Measurements from ENCODE around the gene RRP8. TPM values are rescaled to one million over a fixed set of nuclear protein-coding genes. Genes with fewer than 3 reads are reported as not detected.
A peak's percentile ranks its signal among the peaks of the same experiment; 100 is the strongest.

RRP8 gene
- total and polyA plus RNA-seq, 9 of the 15 experiments (the other 6 are each of a cell fraction or from before 2014, with no cell fraction given) = 5.7 to 47.3 (median 32.6) TPM

DNA sequence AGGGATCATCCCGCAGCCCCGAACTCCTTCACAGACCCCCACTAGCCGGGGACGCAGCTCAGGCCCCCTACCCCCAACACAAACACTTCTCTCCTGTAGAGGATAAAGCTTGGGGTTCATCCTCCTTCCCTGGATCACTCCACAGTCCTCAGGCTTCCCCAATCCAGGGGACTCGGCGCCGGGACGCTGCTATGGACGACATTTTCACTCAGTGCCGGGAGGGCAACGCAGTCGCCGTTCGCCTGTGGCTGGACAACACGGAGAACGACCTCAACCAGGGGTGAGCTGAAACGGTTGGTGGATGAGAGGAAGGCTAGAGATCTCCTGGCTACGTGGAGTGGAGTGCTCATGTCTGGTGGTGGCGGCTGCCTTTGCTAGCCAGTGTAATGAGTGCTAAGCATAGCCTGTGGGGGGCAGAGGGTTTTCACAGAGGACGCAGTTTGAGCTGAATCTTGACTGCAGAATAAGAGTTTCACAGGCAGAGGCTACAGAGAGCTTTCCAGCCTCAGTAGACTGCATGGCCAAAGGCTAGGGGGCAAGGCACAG, 738 bp upstream of the RRP8 start (continued):
- TF ChIP-seq STAG1 (CRISPR knock-in tag; IDR thresholded peaks at IDR 0.05; ENCODE audit: borderline replicate concordance) (no peak), FOXJ3 (CRISPR knock-in tag; IDR thresholded peaks at IDR 0.05) (no peak), JUND (IDR thresholded peaks at IDR 0.05; ENCODE audit: borderline replicate concordance, low read depth, low read length) (no peak; the same call in 1 of the 2 replicates), JUND (tag; IDR thresholded peaks at IDR 0.05; ENCODE audit: borderline replicate concordance, low read depth, low read length) (no peak; the same call in 2 of the 3 replicates), MYBL2 (IDR thresholded peaks at IDR 0.05; ENCODE audit: low read depth) (no peak), MYBL2 (CRISPR knock-in tag; IDR thresholded peaks at IDR 0.05; ENCODE audit: borderline replicate concordance) (no peak), POLR2A (conservative IDR thresholded peaks at IDR 0.05) (no peak), PURB (CRISPR knock-in tag; IDR thresholded peaks at IDR 0.05; ENCODE audit: low read depth) (no peak), PHB2 (IDR thresholded peaks at IDR 0.05; ENCODE audit: low read depth) (no peak), FOXP1 (CRISPR knock-in tag; IDR thresholded peaks at IDR 0.05) (no peak), RBM39 (optimal IDR thresholded peaks at IDR 0.05; ENCODE audit: low read depth, low read length) (no peak), DPF2 (IDR thresholded peaks at IDR 0.05) (0 out of 2 replicates have a peak, but pooled peaks have one; percentile 33), ZBTB49 (CRISPR knock-in tag; IDR thresholded peaks at IDR 0.05; ENCODE audit: borderline replicate concordance) (no peak), FOXK2 (conservative IDR thresholded peaks at IDR 0.05 in 1 of 2, IDR thresholded peaks at IDR 0.05 in 1 of 2; ENCODE audit: low read depth in 2 of 2) (no peak), SAP30 (IDR thresholded peaks at IDR 0.05; ENCODE audit: borderline replicate concordance, insufficient read depth, low read depth, low read length, poor library complexity, severe bottlenecking) (no peak), PHF8 (IDR thresholded peaks at IDR 0.05; ENCODE audit: borderline replicate concordance, low read length) (no peak), CBX8 (IDR thresholded peaks at IDR 0.05; ENCODE audit: borderline replicate concordance, extremely low read depth, low read depth, low read length, poor library complexity, severe bottlenecking) (no peak), HINFP (tag; conservative IDR thresholded peaks at IDR 0.05; ENCODE audit: low read depth) (no peak), BMI1 (IDR thresholded peaks at IDR 0.05; ENCODE audit: low read length) (no peak), ZNF766 (CRISPR knock-in tag; conservative IDR thresholded peaks at IDR 0.05) (0 out of 2 replicates have a peak, but pooled peaks have one; percentile 46), IRF9 (tag; IDR thresholded peaks at IDR 0.05) (no peak), ZNF408 (CRISPR knock-in tag; IDR thresholded peaks at IDR 0.05; ENCODE audit: low read depth) (no peak), TGIF2 (CRISPR knock-in tag; IDR thresholded peaks at IDR 0.05) (no peak), CHD4 (IDR thresholded peaks at IDR 0.05; ENCODE audit: insufficient read depth, insufficient replicate concordance, low read depth, low read length, poor library complexity, severe bottlenecking) (no peak), ZNF324 (CRISPR knock-in tag; IDR thresholded peaks at IDR 0.05) (no peak)

All from K562 (cell line).